Measurements from ENCODE around the gene C12orf54. TPM values are rescaled to one million over a fixed set of nuclear protein-coding genes. Genes with fewer than 3 reads are reported as not detected.

C12orf54 gene
- total RNA-seq, 1 experiment from 2014 or later = not detected

DNA sequence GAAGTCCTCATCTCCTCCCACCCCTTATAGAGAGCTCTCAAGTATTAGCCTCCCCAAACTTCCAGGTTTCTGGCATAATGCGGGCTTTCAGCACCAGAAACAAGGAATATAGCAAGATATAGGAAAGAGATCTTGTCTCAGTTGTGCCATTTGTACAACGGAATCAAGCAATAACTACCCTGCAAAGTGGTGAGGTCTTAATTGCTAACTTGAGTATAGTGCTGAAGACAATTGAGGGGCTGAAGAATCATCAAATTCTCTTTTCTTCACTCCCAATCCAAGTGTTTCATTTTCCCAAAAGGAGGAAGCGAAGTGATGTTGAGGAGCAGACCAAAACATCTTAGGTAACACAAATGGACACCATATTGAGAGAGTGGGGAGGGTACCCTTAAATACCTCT is 36.8 kb upstream of the C12orf54 start:
- no peak overlapping the region for H3K27ac Mint-ChIP-seq
- peaks cover 8% of the 10 kb centered on the region for H3K36me3 Mint-ChIP-seq
- no peaks in the 10 kb centered on the region for H3K27me3 Mint-ChIP-seq (ENCODE audit: low read depth)
- ATAC-seq (no peak), DNase-seq (ENCODE audit: low spot score) (no peak)
- peaks cover 18% of the 10 kb centered on the region for H3K9me3 Mint-ChIP-seq
- no peak overlapping the region for H3K4me3 Mint-ChIP-seq
- CTCF ChIA-PET = interaction anchor here (1.3 kb wide), 1 partner anchor 173 kb away, joined by 4 read pairs; no protein-coding TSS in a partner anchor
- POLR2A ChIA-PET = no interaction called here
- H3K4me1 Mint-ChIP-seq = peaks cover 15% of the 10 kb centered on the region
- TF ChIP-seq TEAD4 (CRISPR knock-in tag; IDR thresholded peaks at IDR 0.05) (no peak), GTF2I (CRISPR knock-in tag; conservative IDR thresholded peaks at IDR 0.05) (no peak), ZNF232 (CRISPR knock-in tag; IDR thresholded peaks at IDR 0.05) (no peak), ZNF219 (CRISPR knock-in tag; IDR thresholded peaks at IDR 0.05; ENCODE audit: borderline replicate concordance) (no peak), MXD4 (CRISPR knock-in tag; IDR thresholded peaks at IDR 0.05; ENCODE audit: borderline replicate concordance) (no peak)
- TF ChIP-seq, protein P1, sequence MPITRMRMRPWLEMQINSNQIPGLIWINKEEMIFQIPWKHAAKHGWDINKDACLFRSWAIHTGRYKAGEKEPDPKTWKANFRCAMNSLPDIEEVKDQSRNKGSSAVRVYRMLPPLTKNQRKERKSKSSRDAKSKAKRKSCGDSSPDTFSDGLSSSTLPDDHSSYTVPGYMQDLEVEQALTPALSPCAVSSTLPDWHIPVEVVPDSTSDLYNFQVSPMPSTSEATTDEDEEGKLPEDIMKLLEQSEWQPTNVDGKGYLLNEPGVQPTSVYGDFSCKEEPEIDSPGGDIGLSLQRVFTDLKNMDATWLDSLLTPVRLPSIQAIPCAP (CRISPR knock-in tag; IDR thresholded peaks at IDR 0.05) = no peak
- TF ChIP-seq, protein P2, sequence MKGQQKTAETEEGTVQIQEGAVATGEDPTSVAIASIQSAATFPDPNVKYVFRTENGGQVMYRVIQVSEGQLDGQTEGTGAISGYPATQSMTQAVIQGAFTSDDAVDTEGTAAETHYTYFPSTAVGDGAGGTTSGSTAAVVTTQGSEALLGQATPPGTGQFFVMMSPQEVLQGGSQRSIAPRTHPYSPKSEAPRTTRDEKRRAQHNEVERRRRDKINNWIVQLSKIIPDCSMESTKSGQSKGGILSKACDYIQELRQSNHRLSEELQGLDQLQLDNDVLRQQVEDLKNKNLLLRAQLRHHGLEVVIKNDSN (CRISPR knock-in tag; IDR thresholded peaks at IDR 0.05) = no peak
- TF ChIP-seq, protein P3, sequence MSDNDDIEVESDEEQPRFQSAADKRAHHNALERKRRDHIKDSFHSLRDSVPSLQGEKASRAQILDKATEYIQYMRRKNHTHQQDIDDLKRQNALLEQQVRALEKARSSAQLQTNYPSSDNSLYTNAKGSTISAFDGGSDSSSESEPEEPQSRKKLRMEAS (CRISPR knock-in tag; IDR thresholded peaks at IDR 0.05) = no peak

DNA sequence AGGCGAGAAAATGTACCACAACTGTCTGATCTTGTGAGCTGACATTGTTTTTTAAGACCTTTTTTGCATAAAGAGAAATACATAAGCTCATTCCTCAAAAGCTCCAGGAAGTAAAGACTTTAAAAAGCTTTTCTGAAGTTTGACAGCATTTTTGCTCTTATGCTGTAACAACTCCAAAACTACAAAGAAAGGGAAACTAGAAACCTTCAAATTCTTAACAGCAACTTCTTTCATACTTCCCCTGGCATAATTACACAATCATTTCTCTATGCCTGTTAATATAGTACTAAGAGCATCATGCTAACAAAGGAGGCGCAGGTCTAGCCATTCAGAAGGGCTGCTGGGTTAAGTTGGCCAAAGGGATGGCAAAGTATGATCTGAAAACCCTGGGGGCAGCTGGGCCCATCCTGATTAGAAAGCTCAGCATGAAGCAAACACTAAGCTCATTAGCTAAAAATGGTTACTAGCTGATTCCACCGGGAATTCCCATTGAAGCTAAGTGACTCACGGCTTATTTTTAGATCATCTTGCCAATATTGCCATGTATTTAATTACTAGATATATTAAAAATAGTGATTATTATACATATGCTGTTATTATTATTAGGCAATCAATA is 36.0 kb upstream of the C12orf54 start:
- no peak for DNase-seq (ENCODE audit: low spot score)
- no peak for TF ChIP-seq KAT7 (CRISPR knock-in tag; IDR thresholded peaks at IDR 0.05; ENCODE audit: borderline replicate concordance)
- TF ChIP-seq, protein P4, sequence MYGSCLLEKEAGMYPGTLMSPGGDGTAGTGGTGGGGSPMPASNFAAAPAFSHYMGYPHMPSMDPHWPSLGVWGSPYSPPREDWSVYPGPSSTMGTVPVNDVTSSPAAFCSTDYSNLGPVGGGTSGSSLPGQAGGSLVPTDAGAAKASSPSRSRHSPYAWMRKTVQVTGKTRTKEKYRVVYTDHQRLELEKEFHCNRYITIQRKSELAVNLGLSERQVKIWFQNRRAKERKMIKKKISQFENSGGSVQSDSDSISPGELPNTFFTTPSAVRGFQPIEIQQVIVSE (CRISPR knock-in tag; IDR thresholded peaks at IDR 0.05; ENCODE audit: borderline replicate concordance) = no peak
- TF ChIP-seq, protein P5, sequence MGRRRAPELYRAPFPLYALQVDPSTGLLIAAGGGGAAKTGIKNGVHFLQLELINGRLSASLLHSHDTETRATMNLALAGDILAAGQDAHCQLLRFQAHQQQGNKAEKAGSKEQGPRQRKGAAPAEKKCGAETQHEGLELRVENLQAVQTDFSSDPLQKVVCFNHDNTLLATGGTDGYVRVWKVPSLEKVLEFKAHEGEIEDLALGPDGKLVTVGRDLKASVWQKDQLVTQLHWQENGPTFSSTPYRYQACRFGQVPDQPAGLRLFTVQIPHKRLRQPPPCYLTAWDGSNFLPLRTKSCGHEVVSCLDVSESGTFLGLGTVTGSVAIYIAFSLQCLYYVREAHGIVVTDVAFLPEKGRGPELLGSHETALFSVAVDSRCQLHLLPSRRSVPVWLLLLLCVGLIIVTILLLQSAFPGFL (CRISPR knock-in tag; IDR thresholded peaks at IDR 0.05; ENCODE audit: borderline replicate concordance) = no peak
- no peak for TF ChIP-seq SOX15 (CRISPR knock-in tag; IDR thresholded peaks at IDR 0.05)
- TF ChIP-seq NFATC4 (CRISPR knock-in tag; IDR thresholded peaks at IDR 0.05) = no peak
- TF ChIP-seq, protein P6, sequence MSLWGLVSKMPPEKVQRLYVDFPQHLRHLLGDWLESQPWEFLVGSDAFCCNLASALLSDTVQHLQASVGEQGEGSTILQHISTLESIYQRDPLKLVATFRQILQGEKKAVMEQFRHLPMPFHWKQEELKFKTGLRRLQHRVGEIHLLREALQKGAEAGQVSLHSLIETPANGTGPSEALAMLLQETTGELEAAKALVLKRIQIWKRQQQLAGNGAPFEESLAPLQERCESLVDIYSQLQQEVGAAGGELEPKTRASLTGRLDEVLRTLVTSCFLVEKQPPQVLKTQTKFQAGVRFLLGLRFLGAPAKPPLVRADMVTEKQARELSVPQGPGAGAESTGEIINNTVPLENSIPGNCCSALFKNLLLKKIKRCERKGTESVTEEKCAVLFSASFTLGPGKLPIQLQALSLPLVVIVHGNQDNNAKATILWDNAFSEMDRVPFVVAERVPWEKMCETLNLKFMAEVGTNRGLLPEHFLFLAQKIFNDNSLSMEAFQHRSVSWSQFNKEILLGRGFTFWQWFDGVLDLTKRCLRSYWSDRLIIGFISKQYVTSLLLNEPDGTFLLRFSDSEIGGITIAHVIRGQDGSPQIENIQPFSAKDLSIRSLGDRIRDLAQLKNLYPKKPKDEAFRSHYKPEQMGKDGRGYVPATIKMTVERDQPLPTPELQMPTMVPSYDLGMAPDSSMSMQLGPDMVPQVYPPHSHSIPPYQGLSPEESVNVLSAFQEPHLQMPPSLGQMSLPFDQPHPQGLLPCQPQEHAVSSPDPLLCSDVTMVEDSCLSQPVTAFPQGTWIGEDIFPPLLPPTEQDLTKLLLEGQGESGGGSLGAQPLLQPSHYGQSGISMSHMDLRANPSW (CRISPR knock-in tag; conservative IDR thresholded peaks at IDR 0.05; ENCODE audit: low read depth) = no peak
- TF ChIP-seq SP1 (CRISPR knock-in tag; conservative IDR thresholded peaks at IDR 0.05) = no peak
- TF ChIP-seq, protein P7, sequence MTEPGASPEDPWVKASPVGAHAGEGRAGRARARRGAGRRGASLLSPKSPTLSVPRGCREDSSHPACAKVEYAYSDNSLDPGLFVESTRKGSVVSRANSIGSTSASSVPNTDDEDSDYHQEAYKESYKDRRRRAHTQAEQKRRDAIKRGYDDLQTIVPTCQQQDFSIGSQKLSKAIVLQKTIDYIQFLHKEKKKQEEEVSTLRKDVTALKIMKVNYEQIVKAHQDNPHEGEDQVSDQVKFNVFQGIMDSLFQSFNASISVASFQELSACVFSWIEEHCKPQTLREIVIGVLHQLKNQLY (CRISPR knock-in tag; IDR thresholded peaks at IDR 0.05) = no peak
- TF ChIP-seq CBFB (CRISPR knock-in tag; IDR thresholded peaks at IDR 0.05; ENCODE audit: low read depth) = no peak
- no peak for TF ChIP-seq NR1H2 (CRISPR knock-in tag; IDR thresholded peaks at IDR 0.05)
- TF ChIP-seq, protein P8, sequence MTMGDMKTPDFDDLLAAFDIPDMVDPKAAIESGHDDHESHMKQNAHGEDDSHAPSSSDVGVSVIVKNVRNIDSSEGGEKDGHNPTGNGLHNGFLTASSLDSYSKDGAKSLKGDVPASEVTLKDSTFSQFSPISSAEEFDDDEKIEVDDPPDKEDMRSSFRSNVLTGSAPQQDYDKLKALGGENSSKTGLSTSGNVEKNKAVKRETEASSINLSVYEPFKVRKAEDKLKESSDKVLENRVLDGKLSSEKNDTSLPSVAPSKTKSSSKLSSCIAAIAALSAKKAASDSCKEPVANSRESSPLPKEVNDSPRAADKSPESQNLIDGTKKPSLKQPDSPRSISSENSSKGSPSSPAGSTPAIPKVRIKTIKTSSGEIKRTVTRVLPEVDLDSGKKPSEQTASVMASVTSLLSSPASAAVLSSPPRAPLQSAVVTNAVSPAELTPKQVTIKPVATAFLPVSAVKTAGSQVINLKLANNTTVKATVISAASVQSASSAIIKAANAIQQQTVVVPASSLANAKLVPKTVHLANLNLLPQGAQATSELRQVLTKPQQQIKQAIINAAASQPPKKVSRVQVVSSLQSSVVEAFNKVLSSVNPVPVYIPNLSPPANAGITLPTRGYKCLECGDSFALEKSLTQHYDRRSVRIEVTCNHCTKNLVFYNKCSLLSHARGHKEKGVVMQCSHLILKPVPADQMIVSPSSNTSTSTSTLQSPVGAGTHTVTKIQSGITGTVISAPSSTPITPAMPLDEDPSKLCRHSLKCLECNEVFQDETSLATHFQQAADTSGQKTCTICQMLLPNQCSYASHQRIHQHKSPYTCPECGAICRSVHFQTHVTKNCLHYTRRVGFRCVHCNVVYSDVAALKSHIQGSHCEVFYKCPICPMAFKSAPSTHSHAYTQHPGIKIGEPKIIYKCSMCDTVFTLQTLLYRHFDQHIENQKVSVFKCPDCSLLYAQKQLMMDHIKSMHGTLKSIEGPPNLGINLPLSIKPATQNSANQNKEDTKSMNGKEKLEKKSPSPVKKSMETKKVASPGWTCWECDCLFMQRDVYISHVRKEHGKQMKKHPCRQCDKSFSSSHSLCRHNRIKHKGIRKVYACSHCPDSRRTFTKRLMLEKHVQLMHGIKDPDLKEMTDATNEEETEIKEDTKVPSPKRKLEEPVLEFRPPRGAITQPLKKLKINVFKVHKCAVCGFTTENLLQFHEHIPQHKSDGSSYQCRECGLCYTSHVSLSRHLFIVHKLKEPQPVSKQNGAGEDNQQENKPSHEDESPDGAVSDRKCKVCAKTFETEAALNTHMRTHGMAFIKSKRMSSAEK (CRISPR knock-in tag; IDR thresholded peaks at IDR 0.05; ENCODE audit: borderline replicate concordance) = no peak
- Mint-ChIP-seq H3K4me1 (peaks cover 15% of the 10 kb centered on the region), H3K9me3 (peaks cover 19% of the 10 kb centered on the region), H3K36me3 (peaks cover 8% of the 10 kb centered on the region), H3K27ac (no peak overlapping the region), H3K27me3 (ENCODE audit: low read depth) (no peaks in the 10 kb centered on the region), H3K4me3 (no peak overlapping the region)
- ATAC-seq = no peak
- ChIA-PET POLR2A (interaction anchor here (0.7 kb wide), 1 partner anchor 290 kb away, joined by 3 read pairs; no protein-coding TSS in a partner anchor), CTCF (interaction anchor here (1.3 kb wide), 1 partner anchor 172 kb away, joined by 4 read pairs; no protein-coding TSS in a partner anchor)

All from WTC11 (cell line).